H1 (cell line): ENCODE measurements around the gene KCNJ9. TPM values are rescaled to one million over a fixed set of nuclear protein-coding genes. Genes with fewer than 3 reads are reported as not detected.

Experiments
- CTCF ChIA-PET: fragments of 300-600 bp; sonication (Branson Sonifier 250); formaldehyde crosslinking; loops from one replicate; lab custom pipeline; 2021; ENCODE audit not compliant: partially characterized antibody; lab: Charles Lee
- POLR2A ChIA-PET: fragments of 300-600 bp; sonication (Branson Sonifier 250); formaldehyde crosslinking; loops from one replicate; lab custom pipeline; 2021; ENCODE audit warnings: inconsistent platforms; ENCODE audit not compliant: partially characterized antibody; lab: Charles Lee
- DNase-seq, 2 experiments: peaks; one replicate each; pipeline versions ENCODE4 v3.0.0 to v3.0.0-alpha.2; 2010 to 2022; ENCODE audit warnings: low spot score in 2 of 2, low read depth in 1 of 2, mixed read lengths in 1 of 2
- FAIRE-seq: peaks from 2 replicates; lab custom pipeline; 2011; peaks lifted over from hg19 to GRCh38; lab: Jason Lieb, UNC
- H2AFZ ChIP-seq: 2 replicates; pipeline ENCODE4 v1.8.1; 2012; ENCODE audit warnings: low read length, inconsistent platforms
- H2AK5ac ChIP-seq: 2 replicates; pipeline ENCODE4 v1.6.1; 2013; ENCODE audit warnings: low read depth, low read length
- H2BK120ac ChIP-seq: replicated peaks from 2 replicates; pipeline ENCODE3; 2013; ENCODE audit warnings: low read depth, low read length, inconsistent platforms
- H2BK12ac ChIP-seq: 2 replicates; pipeline ENCODE4 v1.6.1; 2013; ENCODE audit warnings: low read depth, low read length
- H2BK15ac ChIP-seq: 2 replicates; pipeline ENCODE4 v1.6.1; 2013; ENCODE audit warnings: low read length
- H2BK20ac ChIP-seq: 2 replicates; pipeline ENCODE4 v1.6.1; 2013; ENCODE audit warnings: low read length
- H2BK5ac ChIP-seq: 2 replicates; pipeline ENCODE4 v1.6.1; 2013; ENCODE audit warnings: low read depth, low read length
- H3K14ac ChIP-seq: 2 replicates; pipeline ENCODE4 v1.6.1; 2013; ENCODE audit warnings: inconsistent platforms; ENCODE audit not compliant: insufficient read length
- H3K18ac ChIP-seq: 2 replicates; pipeline ENCODE4 v1.6.1; 2013; ENCODE audit warnings: low read length; ENCODE audit errors: extremely low read depth
- H3K23ac ChIP-seq: 2 replicates; pipeline ENCODE4 v1.6.1; 2013; ENCODE audit warnings: inconsistent platforms; ENCODE audit not compliant: insufficient read length
- H3K23me2 ChIP-seq: 2 replicates; pipeline ENCODE4 v1.6.1; 2013; ENCODE audit warnings: low read depth, low read length
- H3K27ac ChIP-seq: 2 replicates; pipeline ENCODE4 v1.6.1; 2011; ENCODE audit warnings: low read depth, low read length, inconsistent platforms
- H3K27me3 ChIP-seq, 4 experiments: replicated peaks in 1 of 4; 1 replicate in 1 of 4; 2 replicates in 3 of 4; pipeline versions ENCODE4 v1.6.1 to v1.8.1; 2011 to 2013; ENCODE audit warnings: low read length in 3 of 4, mild to moderate bottlenecking in 3 of 4, inconsistent platforms in 2 of 4, mixed read lengths in 2 of 4, moderate library complexity in 1 of 4; ENCODE audit not compliant: control insufficient read depth in 3 of 4, insufficient read depth in 3 of 4; ENCODE audit errors: extremely low read depth in 1 of 4
- H3K36me3 ChIP-seq, 4 experiments: 2 replicates each; pipeline versions ENCODE4 v1.6.1 to v1.8.1; 2011 to 2013; ENCODE audit warnings: mild to moderate bottlenecking in 4 of 4, low read length in 3 of 4, moderate library complexity in 2 of 4, control low read depth in 1 of 4, inconsistent platforms in 1 of 4; ENCODE audit not compliant: insufficient read depth in 4 of 4, control insufficient read depth in 2 of 4
- H3K4ac ChIP-seq: replicated peaks from 2 replicates; pipeline ENCODE3; 2013; ENCODE audit warnings: low read length, low read depth, mixed read lengths, inconsistent platforms; ENCODE audit not compliant: insufficient read length
- H3K4me1 ChIP-seq, 4 experiments: replicated peaks in 1 of 4; 1 replicate in 1 of 4; 2 replicates in 3 of 4; pipeline versions ENCODE4 v1.6.1 to v1.8.1; 2011 to 2013; ENCODE audit warnings: low read length in 3 of 4, inconsistent platforms in 2 of 4, mixed read lengths in 1 of 4; ENCODE audit not compliant: insufficient read depth in 4 of 4, control insufficient read depth in 3 of 4
- H3K4me2 ChIP-seq, 2 experiments: 2 replicates each; pipeline versions ENCODE4 v1.6.1 to v1.8.1; 2011 to 2013; ENCODE audit warnings: low read depth in 2 of 2, low read length in 2 of 2, control low read depth in 1 of 2, inconsistent platforms in 1 of 2, mild to moderate bottlenecking in 1 of 2; ENCODE audit not compliant: insufficient read depth in 1 of 2
- H3K4me3 ChIP-seq, 4 experiments: fragments of 200-600, 300-600 bp in 1 of 4; sonication (generic), shearing (Covaris generic), sonication (Bioruptor Twin) in 1 of 4; 2 replicates each; pipeline versions ENCODE4 v1.5.1 to v1.8.1; 2011 to 2016; ENCODE audit warnings: low read length in 4 of 4, low read depth in 3 of 4, control low read depth in 2 of 4, inconsistent platforms in 2 of 4, mild to moderate bottlenecking in 2 of 4, mixed read lengths in 1 of 4, moderate library complexity in 1 of 4; ENCODE audit not compliant: insufficient read depth in 2 of 4; ENCODE audit errors: extremely low read depth in 1 of 4
- H3K56ac ChIP-seq: replicated peaks from 2 replicates; pipeline ENCODE3; 2013; ENCODE audit warnings: low read depth, mild to moderate bottlenecking, mixed read lengths, low read length, inconsistent platforms; ENCODE audit not compliant: insufficient read length
- H3K79me1 ChIP-seq: 2 replicates; pipeline ENCODE4 v1.6.1; 2013; ENCODE audit warnings: low read depth, low read length, control low read depth
- H3K79me2 ChIP-seq, 2 experiments: 2 replicates each; pipeline versions ENCODE4 v1.6.1 to v1.8.1; 2012 to 2013; ENCODE audit warnings: low read length in 2 of 2, mild to moderate bottlenecking in 2 of 2, inconsistent platforms in 1 of 2; ENCODE audit not compliant: insufficient read depth in 2 of 2, control insufficient read depth in 1 of 2
- H3K9ac ChIP-seq, 4 experiments: replicated peaks in 1 of 4; 1 replicate in 1 of 4; 2 replicates in 3 of 4; pipeline versions ENCODE4 v1.6.1 to v1.8.1; 2011 to 2013; ENCODE audit warnings: low read depth in 3 of 4, low read length in 3 of 4, control low read depth in 2 of 4, mild to moderate bottlenecking in 2 of 4, moderate library complexity in 2 of 4, inconsistent platforms in 1 of 4; ENCODE audit errors: extremely low read depth in 1 of 4
- H3K9me3 ChIP-seq, 2 experiments: 2 replicates each; pipeline versions ENCODE4 v1.6.1 to v1.8.1; 2012 to 2013; ENCODE audit warnings: mild to moderate bottlenecking in 2 of 2, moderate library complexity in 2 of 2, control low read depth in 1 of 2, inconsistent platforms in 1 of 2, low read depth in 1 of 2, low read length in 1 of 2, mixed read lengths in 1 of 2; ENCODE audit not compliant: insufficient read depth in 2 of 2
- H4K20me1 ChIP-seq, 2 experiments: replicated peaks in 1 of 2; 2 replicates each; pipeline versions ENCODE3 to v1.8.1; 2011 to 2013; ENCODE audit warnings: inconsistent platforms in 2 of 2, low read length in 2 of 2, mild to moderate bottlenecking in 1 of 2; ENCODE audit not compliant: insufficient read depth in 2 of 2, control insufficient read depth in 1 of 2
- H4K5ac ChIP-seq: 2 replicates; pipeline ENCODE4 v1.6.1; 2013; ENCODE audit warnings: low read length, low read depth, mixed read lengths, inconsistent platforms; ENCODE audit not compliant: insufficient read length
- H4K8ac ChIP-seq: 2 replicates; pipeline ENCODE4 v1.8.0; 2013; ENCODE audit warnings: mild to moderate bottlenecking, moderate library complexity, low read length, inconsistent platforms; ENCODE audit not compliant: insufficient read depth; ENCODE audit errors: extremely low read depth
- H4K91ac ChIP-seq: replicated peaks from 2 replicates; pipeline ENCODE3; 2013; ENCODE audit warnings: low read length, mixed read lengths, inconsistent platforms; ENCODE audit not compliant: insufficient read length
- BACH1 ChIP-seq: IDR thresholded peaks from 2 replicates; pipeline ENCODE4 v1.6.1; 2012; ENCODE audit warnings: low read length, improper control_type of control experiment
- JUND ChIP-seq: IDR thresholded peaks from 2 replicates; pipeline ENCODE4 v1.6.1; 2011; ENCODE audit warnings: mild to moderate bottlenecking, improper control_type of control experiment, low read length
- NRF1 ChIP-seq: IDR thresholded peaks from 2 replicates; pipeline ENCODE4 v1.6.1; 2011; ENCODE audit warnings: mild to moderate bottlenecking, low read depth, low read length, improper control_type of control experiment
- POLR2A ChIP-seq, 2 experiments: IDR thresholded peaks; 1 replicate in 1 of 2; 2 replicates in 1 of 2; pipeline ENCODE4 v1.6.1; 2011; ENCODE audit warnings: low read depth in 2 of 2, low read length in 2 of 2, mild to moderate bottlenecking in 2 of 2; ENCODE audit errors: control extremely low read depth in 1 of 2
- RAD21 ChIP-seq, 2 experiments: IDR thresholded peaks in 1 of 2; conservative IDR thresholded peaks in 1 of 2; 2 replicates each; pipeline ENCODE4 v1.6.1; 2011; ENCODE audit warnings: low read depth in 2 of 2, low read length in 2 of 2, improper control_type of control experiment in 1 of 2, inconsistent platforms in 1 of 2, mild to moderate bottlenecking in 1 of 2, moderate library complexity in 1 of 2
- TCF12 ChIP-seq: IDR thresholded peaks from 2 replicates; pipeline ENCODE4 v1.6.1; 2011; ENCODE audit warnings: low read depth, mild to moderate bottlenecking, low read length
- WGBS, 2 experiments: shearing (Covaris generic) in 1 of 2; methylation state at CpG; one replicate each; pipeline versions ENCODE4 v1.1.6 to v1.1.7; 2013 to 2015; ENCODE audit warnings: low lambda C conversion rate in 2 of 2, mixed read lengths in 2 of 2, inconsistent platforms in 1 of 2, low coverage in 1 of 2, missing lambda C conversion rate in 1 of 2; ENCODE audit not compliant: insufficient replicate concordance in 2 of 2, insufficient coverage in 1 of 2, insufficient read length in 1 of 2; ENCODE audit errors: extremely low coverage in 1 of 2, missing lambda C conversion rate in 1 of 2; 5-methylcytosine and 5-hydroxymethylcytosine counted together
- polyA plus RNA-seq, 7 experiments: library from polyadenylated mRNA; depleted of rRNA in 3 of 7; stranded (reverse) in 5 of 7; unstranded in 2 of 7; fragments of >200 nt in 5 of 7; fragments of 200-250 nt in 2 of 7; gene quantifications; 1 replicate in 5 of 7; 2 replicates in 1 of 7; 4 replicates in 1 of 7; pipeline versions ENCODE4 v1.2.1 to v1.2.3, GENCODE V29; 2011 to 2013; ENCODE audit warnings: missing spikeins in 2 of 7, mixed read lengths in 2 of 7
- total RNA-seq: library from RNA; stranded (reverse); fragmentation: NEBNext Ultra II Directional; extraction: Animal tissue kit (Norgen Biotek cat#: 25700); gene quantifications from 2 replicates; pipeline ENCODE4 v1.2.1, GENCODE V29; 2021

KCNJ9 gene
- total and polyA plus RNA-seq, 2 of the 8 experiments (the other 6 are each of a cell fraction or from before 2014, with no cell fraction given), result 0.02 to 0.13 TPM

DNA sequence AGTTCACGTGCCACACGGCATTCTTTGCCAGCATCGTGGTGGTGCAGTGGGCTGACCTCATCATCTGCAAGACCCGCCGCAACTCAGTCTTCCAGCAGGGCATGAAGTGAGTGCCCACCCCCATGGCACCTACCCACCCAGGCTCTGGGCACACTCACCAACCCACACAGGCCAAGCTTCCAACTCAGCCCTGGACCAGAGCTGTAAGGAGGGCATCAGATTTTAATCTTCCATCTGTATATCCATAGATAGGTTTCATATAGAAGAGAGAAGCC, 55.5 kb downstream of the KCNJ9 start:
- Histone ChIP-seq H3K4me1 (no peaks in the 10 kb centered on the region), H2BK15ac (no peak overlapping the region), H3K27ac (no peak overlapping the region), H2AFZ (no peak overlapping the region), H3K23me2 (peaks cover 5% of the 10 kb centered on the region; the same call in 1 of the 2 replicates), H4K91ac (no peak overlapping the region), H3K36me3 (peaks cover 2 to 49% (median 25%) of the 10 kb centered on the region in 4 experiments; a peak in 6 of 8 replicates), H3K79me2 (no peaks in the 10 kb centered on the region), H2BK12ac (no peak overlapping the region), H3K9ac (no peak overlapping the region), H3K14ac (no peak overlapping the region), H2BK20ac (no peak overlapping the region), H2BK120ac (no peak overlapping the region), H2BK5ac (no peak overlapping the region), H2AK5ac (no peak overlapping the region), H3K27me3 (no peaks in the 10 kb centered on the region), H3K4me2 (no peak overlapping the region), H3K4ac (no peak overlapping the region), H3K9me3 (no peaks in the 10 kb centered on the region), H3K4me3 (no peak overlapping the region), H3K18ac (no peak overlapping the region), H4K5ac (no peak overlapping the region), H4K8ac (no peak overlapping the region), H3K79me1 (no peaks in the 10 kb centered on the region; the same call in 1 of the 2 replicates), H3K23ac (no peak overlapping the region), H4K20me1 (no peaks in the 10 kb centered on the region), H3K56ac (no peak overlapping the region)
- TF ChIP-seq TCF12 (no peak), POLR2A (IDR thresholded peaks at IDR 0.05; ENCODE audit: control extremely low read depth in 1 of 2, low read depth in 2 of 2, low read length in 2 of 2) (no peak), RAD21 (IDR thresholded peaks at IDR 0.05 in 1 of 2, conservative IDR thresholded peaks at IDR 0.05 in 1 of 2; ENCODE audit: low read depth in 2 of 2, low read length in 2 of 2) (no peak), BACH1 (no peak), NRF1 (no peak), JUND (no peak)
- ChIA-PET POLR2A (interaction anchor here (1.3 kb wide), 1 partner anchor 9 kb away, joined by 4 read pairs; no protein-coding TSS in a partner anchor), CTCF (interaction anchor here (0.6 to 1.6 kb wide), 5 partner anchors 11 to 120 kb away, joined by 3 to 5 read pairs (median 3); no protein-coding TSS in a partner anchor)
- WGBS, 2 experiments, result 88% methylated on average over 5 of the region's 5 CpGs; no CpG with 5 or more reads in 1 of the 2 experiments
- no peak for FAIRE-seq
- no peak for DNase-seq
